GM15510 (cell line): ENCODE data around the gene LRRC8D.

Experiments used
- POLR2A ChIP-seq: IDR thresholded peaks from 3 replicates; pipeline ENCODE4 v1.6.1; 2011; ENCODE audit warnings: borderline replicate concordance; ENCODE audit not compliant: insufficient read length; ENCODE audit errors: extremely low read depth

The LRRC8D gene

GRCh38 chr1:89820422-89821321 lies at the start of gene LRRC8D:
Gene LRRC8D (plus strand): TSS chr1:89821032. CDS start chr1:89933069, 112,037 bp downstream.
- TF ChIP-seq POLR2A: peak; percentile 59

GRCh38 chr1:89771991-89772560 lies 48.8 kb upstream of the LRRC8D start:
- no peak for TF ChIP-seq POLR2A

GRCh38 chr1:89779151-89779940 lies 41.5 kb upstream of the LRRC8D start:
- no peak for TF ChIP-seq POLR2A

- TF ChIP-seq POLR2A: no peak
Measured at GRCh38 chr1:89780721-89781120, 40.1 kb upstream of the LRRC8D start.

- no peak for TF ChIP-seq POLR2A
Measured at GRCh38 chr1:89781494-89782126, 39.2 kb upstream of the LRRC8D start.

DNA sequence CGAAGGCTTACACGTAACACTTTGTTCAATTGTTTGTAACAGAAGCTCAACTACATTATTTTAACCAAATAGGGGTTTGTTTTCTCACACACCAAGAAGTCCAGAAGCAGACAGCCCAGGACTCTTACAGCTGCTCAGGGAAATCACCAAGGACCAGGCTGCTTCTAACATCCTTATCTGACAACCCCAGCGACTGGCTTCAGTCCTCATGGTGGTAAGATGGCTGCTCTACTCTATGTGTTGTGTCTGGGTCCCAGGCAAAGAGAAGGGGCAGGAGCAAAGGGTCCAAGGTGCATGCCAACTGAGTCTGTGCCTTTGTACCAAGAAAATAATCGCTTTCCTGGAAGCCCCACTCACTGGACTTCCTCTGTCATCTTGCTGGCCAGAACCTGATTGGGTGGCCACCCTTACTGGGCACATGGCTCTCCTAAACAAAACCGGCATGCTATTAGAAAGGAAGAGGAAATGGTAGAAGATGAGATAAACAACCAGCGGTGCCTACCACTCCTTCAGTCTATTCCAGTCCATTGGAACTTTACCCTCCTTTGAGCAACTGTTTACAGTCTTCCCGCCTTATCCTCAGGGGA lies 34.1 kb upstream of the LRRC8D start:
- TF ChIP-seq POLR2A: no peak

DNA sequence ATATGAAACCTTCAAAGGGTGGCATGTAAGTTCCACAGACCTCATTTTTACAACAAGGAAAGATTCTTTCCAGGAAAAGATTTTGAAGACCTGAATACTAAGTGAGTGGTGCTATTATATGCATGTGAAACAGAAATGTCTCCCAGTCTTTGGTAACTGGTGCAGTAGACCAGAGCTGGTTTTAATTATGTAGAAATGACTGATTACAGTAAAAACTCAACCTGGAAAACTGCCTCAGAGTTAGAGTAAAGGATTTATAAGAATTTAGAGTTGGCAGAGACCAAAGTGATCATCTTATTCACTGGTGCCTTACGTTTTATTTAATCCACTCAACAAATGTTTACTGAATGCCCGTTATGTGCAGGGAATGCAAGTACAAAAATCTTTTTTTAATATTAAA lies 30.2 kb upstream of the LRRC8D start:
- TF ChIP-seq POLR2A: no peak

- TF ChIP-seq POLR2A: no peak
Measured at GRCh38 chr1:89791064-89791726, 29.6 kb upstream of the LRRC8D start.

DNA sequence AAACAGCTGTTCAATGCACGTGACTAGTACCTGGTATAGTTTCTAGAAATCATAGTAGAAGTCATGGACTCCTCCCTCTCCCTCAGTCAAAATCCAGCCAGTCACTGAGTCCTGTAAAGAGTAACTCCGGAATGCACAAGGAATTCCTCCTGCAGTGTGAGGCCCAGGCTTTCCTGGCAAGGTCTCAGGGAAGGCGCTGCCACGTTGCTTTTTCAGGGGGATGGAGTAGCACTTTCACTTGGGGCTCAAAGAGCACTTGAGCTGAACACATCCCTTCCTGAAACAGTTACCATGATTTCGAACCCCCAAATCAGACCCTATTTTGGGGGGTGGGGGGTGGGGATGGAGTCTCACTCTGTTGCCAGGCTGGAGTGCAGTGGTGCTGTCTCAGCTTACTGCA lies 26.4 kb upstream of the LRRC8D start:
- no peak for TF ChIP-seq POLR2A

- TF ChIP-seq POLR2A: no peak
Measured at GRCh38 chr1:89799495-89799894, 21.3 kb upstream of the LRRC8D start.

- TF ChIP-seq POLR2A: no peak
Measured at GRCh38 chr1:89800022-89800655, 20.7 kb upstream of the LRRC8D start.

GRCh38 chr1:89800718-89801117 lies 20.1 kb upstream of the LRRC8D start:
- no peak for TF ChIP-seq POLR2A

DNA sequence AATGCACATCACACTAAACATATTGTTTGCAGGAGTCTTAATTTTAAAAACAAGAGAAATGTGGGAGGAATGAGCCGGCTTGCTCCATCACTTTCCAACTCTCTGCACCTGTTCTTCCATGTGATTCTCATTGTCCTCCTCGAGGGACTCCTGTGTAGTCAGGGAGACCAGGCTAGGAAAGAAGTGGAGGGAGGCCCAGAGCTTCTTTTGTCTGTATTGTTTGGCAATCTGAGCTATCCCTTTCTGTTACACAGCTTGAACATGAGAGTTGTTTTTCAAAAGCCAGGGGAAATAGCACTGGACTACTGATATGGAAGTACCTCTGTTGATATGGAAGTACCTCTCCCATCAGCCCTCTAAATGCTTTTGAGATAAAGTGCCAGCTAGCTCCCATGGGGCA lies 18.8 kb upstream of the LRRC8D start:
- TF ChIP-seq POLR2A: no peak
